Keratinocyte (primary cell): ENCODE results near the gene ROBO2.

ENCODE experiments used
- EZH2 ChIP-seq: IDR thresholded peaks from one replicate; pipeline ENCODE4 v1.6.1; 2012; ENCODE audit warnings: inconsistent platforms, mild to moderate bottlenecking, low read length, moderate library complexity
- TF ChIP-seq, protein P1 (sequence below), 3 experiments: IDR thresholded peaks in 1 of 3; conservative IDR thresholded peaks in 1 of 3; optimal IDR thresholded peaks in 1 of 3; 2 replicates in 2 of 3; 3 replicates in 1 of 3; pipeline versions ENCODE3 to v1.5.1; 2011; ENCODE audit warnings: low read length in 3 of 3, mild to moderate bottlenecking in 3 of 3, moderate library complexity in 2 of 3, control low read depth in 1 of 3, inconsistent platforms in 1 of 3; ENCODE audit not compliant: insufficient read depth in 2 of 3; ENCODE audit errors: extremely low read depth in 1 of 3

DNA sequence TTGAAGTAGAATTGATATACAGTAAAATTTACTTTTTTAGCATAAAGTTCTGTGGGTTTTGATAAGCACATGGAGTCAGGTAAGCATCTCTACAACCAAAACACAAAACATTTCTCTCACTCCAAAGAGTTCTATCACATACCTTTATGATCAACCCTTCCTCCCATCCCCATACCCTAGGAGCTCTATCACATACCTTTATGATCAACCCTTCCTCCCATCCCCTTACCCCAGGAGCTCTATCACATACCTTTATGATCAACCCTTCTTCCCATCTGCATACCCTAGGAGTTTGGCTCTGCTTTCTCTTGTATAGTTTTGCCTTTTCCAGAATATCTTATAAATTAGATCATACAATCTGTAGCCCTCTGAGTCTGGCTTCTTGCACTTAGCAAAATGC, 315.1 kb downstream of the ROBO2 start:
- TF ChIP-seq, protein P1, sequence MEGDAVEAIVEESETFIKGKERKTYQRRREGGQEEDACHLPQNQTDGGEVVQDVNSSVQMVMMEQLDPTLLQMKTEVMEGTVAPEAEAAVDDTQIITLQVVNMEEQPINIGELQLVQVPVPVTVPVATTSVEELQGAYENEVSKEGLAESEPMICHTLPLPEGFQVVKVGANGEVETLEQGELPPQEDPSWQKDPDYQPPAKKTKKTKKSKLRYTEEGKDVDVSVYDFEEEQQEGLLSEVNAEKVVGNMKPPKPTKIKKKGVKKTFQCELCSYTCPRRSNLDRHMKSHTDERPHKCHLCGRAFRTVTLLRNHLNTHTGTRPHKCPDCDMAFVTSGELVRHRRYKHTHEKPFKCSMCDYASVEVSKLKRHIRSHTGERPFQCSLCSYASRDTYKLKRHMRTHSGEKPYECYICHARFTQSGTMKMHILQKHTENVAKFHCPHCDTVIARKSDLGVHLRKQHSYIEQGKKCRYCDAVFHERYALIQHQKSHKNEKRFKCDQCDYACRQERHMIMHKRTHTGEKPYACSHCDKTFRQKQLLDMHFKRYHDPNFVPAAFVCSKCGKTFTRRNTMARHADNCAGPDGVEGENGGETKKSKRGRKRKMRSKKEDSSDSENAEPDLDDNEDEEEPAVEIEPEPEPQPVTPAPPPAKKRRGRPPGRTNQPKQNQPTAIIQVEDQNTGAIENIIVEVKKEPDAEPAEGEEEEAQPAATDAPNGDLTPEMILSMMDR (optimal IDR thresholded peaks at IDR 0.05 in 1 of 3, IDR thresholded peaks at IDR 0.05 in 1 of 3, conservative IDR thresholded peaks at IDR 0.05 in 1 of 3; ENCODE audit: extremely low read depth in 1 of 3, insufficient read depth in 2 of 3, low read length in 3 of 3) = no peak
- no peak for TF ChIP-seq EZH2
